NT2/D1 (cell line): ENCODE data around the gene C20orf141.
A peak's percentile ranks its signal among the peaks of the same experiment; 100 is the strongest.

Experiments
- SUZ12 ChIP-seq: IDR thresholded peaks from 2 replicates; pipeline ENCODE4 v1.6.1; 2011; ENCODE audit not compliant: insufficient read length, insufficient read depth; ENCODE audit errors: extremely low read depth
- YY1 ChIP-seq: IDR thresholded peaks from 2 replicates; pipeline ENCODE4 v1.6.1; 2011; ENCODE audit not compliant: insufficient read length, insufficient read depth
- ZNF274 ChIP-seq: IDR thresholded peaks from 2 replicates; pipeline ENCODE4 v1.6.1; 2011; ENCODE audit warnings: mild to moderate bottlenecking, low read depth, low read length

DNA sequence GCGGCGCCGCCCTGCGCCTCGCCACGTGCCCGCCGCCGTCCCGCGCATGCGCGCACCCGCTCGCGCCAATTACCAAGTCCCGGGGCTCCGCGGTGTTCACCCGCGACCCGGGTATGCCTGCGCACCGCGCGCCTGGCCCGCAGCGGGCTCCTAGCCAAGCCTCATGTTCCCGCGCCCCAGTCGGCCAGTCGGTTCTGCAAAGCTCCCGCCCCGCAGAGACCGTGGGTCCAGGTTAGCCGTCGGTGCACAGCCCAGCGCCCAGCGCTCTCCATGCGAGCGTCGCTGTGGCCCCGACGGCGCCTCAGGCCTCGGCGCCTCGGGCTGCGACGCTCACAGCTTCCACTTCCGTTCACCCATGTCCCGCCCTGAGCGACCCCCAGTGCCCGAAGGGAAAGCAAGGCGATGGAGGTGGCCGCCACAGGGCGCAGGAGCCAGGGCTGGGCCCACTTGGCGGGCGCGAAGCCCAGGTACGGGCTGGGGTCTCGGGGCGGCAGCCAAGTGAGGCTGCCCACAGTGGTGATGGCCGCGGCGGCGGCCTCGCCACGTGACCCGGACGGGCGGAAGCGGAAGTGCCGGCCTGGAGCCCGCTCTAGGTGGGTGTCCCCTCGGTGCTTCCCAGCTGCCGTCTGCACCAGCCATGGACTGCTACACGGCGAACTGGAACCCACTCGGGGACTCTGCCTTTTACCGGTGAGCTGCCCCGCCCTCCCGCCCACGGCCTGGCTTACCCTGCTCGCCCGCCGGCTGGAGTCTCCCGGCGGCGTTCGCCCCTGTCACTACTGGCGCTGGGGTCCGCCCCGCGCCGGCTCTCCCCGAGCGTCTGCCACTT, 25.6 kb downstream of the C20orf141 start, which contains the start of the genes PCED1A and VPS16:
- TF ChIP-seq ZNF274, result no peak
- peak; percentile 88 for TF ChIP-seq YY1
- no peak for TF ChIP-seq SUZ12
